Measurements from ENCODE around the gene PIP5K1A. TPM values are rescaled to one million over a fixed set of nuclear protein-coding genes. Genes with fewer than 3 reads are reported as not detected.

Gene PIP5K1A
- total RNA-seq, 1 experiment from 2014 or later: 49.6 TPM

GRCh38 chr1:151287767-151288500 lies 89.6 kb downstream of the PIP5K1A start:
- DNase-seq (ENCODE audit: low read depth): no peak

GRCh38 chr1:151288502-151288901 lies 90.2 kb downstream of the PIP5K1A start:
- DNase-seq (ENCODE audit: low read depth): no peak

GRCh38 chr1:151289080-151289935 lies 91.0 kb downstream of the PIP5K1A start:
- no peak for DNase-seq (ENCODE audit: low read depth)

GRCh38 chr1:151289991-151290708 lies 91.8 kb downstream of the PIP5K1A start:
- no peak for DNase-seq (ENCODE audit: low read depth)

- DNase-seq (ENCODE audit: low read depth): no peak
These were observed 92.5 kb downstream of the PIP5K1A start for GRCh38 chr1:151290709-151291303.

GRCh38 chr1:151292207-151293030 lies 94.1 kb downstream of the PIP5K1A start:
- no peak for DNase-seq (ENCODE audit: low read depth)

GRCh38 chr1:151293093-151293492 lies 94.7 kb downstream of the PIP5K1A start:
- DNase-seq (ENCODE audit: low read depth): no peak

GRCh38 chr1:151294742-151295462 lies 96.5 kb downstream of the PIP5K1A start:
- DNase-seq (ENCODE audit: low read depth): no peak

Other genes starting within 250 kb of the PIP5K1A start
- 145 and 152 TPM in 2 replicates for gene CERS2, start 223.7 kb upstream of the PIP5K1A start, total RNA-seq (2014; rRNA removed; shearing (Covaris generic))
- 0.55 and 0.63 TPM in 2 replicates for gene ANXA9, start 216.3 kb upstream of the PIP5K1A start, total RNA-seq (2014; rRNA removed; shearing (Covaris generic))
- gene MINDY1, start 191.7 kb upstream of the PIP5K1A start, total RNA-seq (2014; rRNA removed; shearing (Covaris generic)): 12.5 and 15.4 TPM in 2 replicates
- 6.1 and 11.9 TPM in 2 replicates for gene PRUNE1, start 190.1 kb upstream of the PIP5K1A start, total RNA-seq (2014; rRNA removed; shearing (Covaris generic))
- 0.10 TPM in 1 of 2 replicates, not detected in the other for gene BNIPL, start 162.0 kb upstream of the PIP5K1A start, total RNA-seq (2014; rRNA removed; shearing (Covaris generic))
- 2.9 and 5.4 TPM in 2 replicates for gene C1orf56, start 150.8 kb upstream of the PIP5K1A start, total RNA-seq (2014; rRNA removed; shearing (Covaris generic))
- 66.5 and 67.1 TPM in 2 replicates for gene CDC42SE1, start 138.9 kb upstream of the PIP5K1A start, total RNA-seq (2014; rRNA removed; shearing (Covaris generic))
- gene MLLT11, start 138.2 kb upstream of the PIP5K1A start, total RNA-seq (2014; rRNA removed; shearing (Covaris generic)): 8.8 and 9.8 TPM in 2 replicates
- 2.4 and 5.5 TPM in 2 replicates for gene GABPB2, start 127.8 kb upstream of the PIP5K1A start, total RNA-seq (2014; rRNA removed; shearing (Covaris generic))
- gene SEMA6C, start 51.9 kb upstream of the PIP5K1A start, total RNA-seq (2014; rRNA removed; shearing (Covaris generic)): 0.80 and 1.5 TPM in 2 replicates
- gene TNFAIP8L2, start 41.9 kb upstream of the PIP5K1A start, total RNA-seq (2014; rRNA removed; shearing (Covaris generic)): not detected in 2 replicates
- 8.6 and 9.4 TPM in 2 replicates for gene LYSMD1, start 32.6 kb upstream of the PIP5K1A start, total RNA-seq (2014; rRNA removed; shearing (Covaris generic))
- gene SCNM1, start 32.4 kb upstream of the PIP5K1A start, total RNA-seq (2014; rRNA removed; shearing (Covaris generic)): 60.9 and 69.6 TPM in 2 replicates
- gene TMOD4, start 22.6 kb upstream of the PIP5K1A start, total RNA-seq (2014; rRNA removed; shearing (Covaris generic)): 0.27 and 0.87 TPM in 2 replicates
- gene VPS72, start 8.4 kb upstream of the PIP5K1A start, total RNA-seq (2014; rRNA removed; shearing (Covaris generic)): 52.9 and 59.3 TPM in 2 replicates
- gene PSMD4, start 56.2 kb downstream of the PIP5K1A start, total RNA-seq (2014; rRNA removed; shearing (Covaris generic)): 233 and 234 TPM in 2 replicates
- 17.6 and 22.2 TPM in 2 replicates for gene ZNF687, start 83.7 kb downstream of the PIP5K1A start, total RNA-seq (2014; rRNA removed; shearing (Covaris generic))
- 37.8 and 50.0 TPM in 2 replicates for gene PI4KB, start 128.9 kb downstream of the PIP5K1A start, total RNA-seq (2014; rRNA removed; shearing (Covaris generic))
- gene RFX5, start 148.7 kb downstream of the PIP5K1A start, total RNA-seq (2014; rRNA removed; shearing (Covaris generic)): 34.8 and 46.4 TPM in 2 replicates
- gene SELENBP1, start 174.2 kb downstream of the PIP5K1A start, total RNA-seq (2014; rRNA removed; shearing (Covaris generic)): not detected in 2 replicates
- 526 and 564 TPM in 2 replicates for gene PSMB4, start 201.0 kb downstream of the PIP5K1A start, total RNA-seq (2014; rRNA removed; shearing (Covaris generic))

Measured in HT1080 (cell line).